GM18502 (cell line): ENCODE measurements around the gene MAP3K4.

ENCODE experiments used
- ATAC-seq: cut with Tn5 transposase; IDR thresholded peaks from one replicate; pipeline ENCODE4 v1.9.1; 2021; ENCODE audit warnings: mild to moderate bottlenecking; ENCODE audit not compliant: unreplicated experiment, poor library complexity

MAP3K4 gene

DNA sequence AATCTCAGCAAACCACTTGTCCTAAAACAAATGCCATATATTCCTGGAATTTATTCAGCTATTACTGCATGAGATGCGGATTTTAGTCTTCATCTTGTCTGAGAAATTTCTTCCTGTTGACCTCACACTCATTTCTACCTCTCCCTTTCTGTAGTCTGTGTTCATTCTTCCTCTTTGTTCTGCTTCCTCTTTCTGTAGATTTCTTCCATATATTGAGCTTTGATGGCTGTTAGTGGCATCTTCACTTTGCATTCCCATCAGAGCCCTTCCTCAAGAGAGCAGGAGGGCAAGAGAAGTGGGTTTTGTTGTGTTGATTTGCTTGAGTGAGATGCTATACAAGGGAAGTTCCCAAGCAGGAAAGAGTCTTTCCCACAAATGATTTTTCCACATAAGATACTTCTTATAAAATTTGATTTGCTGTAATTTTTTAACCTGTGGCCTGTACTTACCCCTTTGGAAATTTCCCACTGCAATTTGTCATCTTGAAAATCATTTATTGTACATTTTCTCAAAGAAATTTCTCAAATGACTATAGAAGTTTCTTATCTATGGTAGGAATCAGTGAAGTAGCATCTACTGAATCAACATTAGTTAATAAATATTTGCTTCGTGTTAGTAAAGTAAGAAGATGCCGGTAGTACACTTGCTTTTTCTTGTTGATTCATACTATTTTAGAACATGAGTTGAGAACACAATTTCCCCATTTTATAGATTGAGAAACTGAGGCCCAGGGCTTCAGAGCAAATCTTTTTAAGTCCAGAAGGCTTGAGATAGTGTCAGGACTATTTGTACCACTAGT lies 43.8 kb downstream of the MAP3K4 start:
- peak; percentile 43 for ATAC-seq

DNA sequence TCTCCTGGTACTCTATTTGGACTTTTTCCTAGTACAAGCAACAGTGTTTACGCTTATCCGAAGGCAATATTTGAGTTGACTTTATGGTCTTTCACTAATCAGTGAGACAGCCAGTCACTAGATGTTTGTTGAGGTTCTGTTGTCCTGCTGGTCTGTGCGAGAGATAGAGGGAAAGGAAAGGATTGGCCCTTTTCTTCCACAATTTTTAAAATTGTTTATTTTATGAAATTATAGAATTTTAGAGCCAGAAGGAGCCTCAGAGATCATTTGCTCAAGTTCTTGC lies 44.4 kb downstream of the MAP3K4 start:
- no peak for ATAC-seq

DNA sequence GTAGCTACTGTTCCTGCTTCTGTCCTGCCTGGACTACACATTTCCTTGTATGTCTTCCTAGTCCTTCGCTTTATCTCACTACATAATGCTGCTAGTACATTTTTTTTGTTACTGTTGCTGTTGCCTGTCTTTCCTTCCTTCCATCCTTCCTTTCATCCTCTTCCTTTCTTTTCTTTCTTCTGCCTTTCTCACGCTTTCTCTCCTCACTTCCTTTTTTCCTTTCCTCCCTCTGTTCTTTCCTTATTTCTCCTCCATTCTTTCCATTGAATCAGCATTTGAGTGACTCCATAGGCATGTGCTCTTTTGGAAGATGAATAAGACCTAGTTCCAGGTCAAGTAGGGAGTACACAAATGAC lies 46.3 kb downstream of the MAP3K4 start:
- ATAC-seq, result no peak

DNA sequence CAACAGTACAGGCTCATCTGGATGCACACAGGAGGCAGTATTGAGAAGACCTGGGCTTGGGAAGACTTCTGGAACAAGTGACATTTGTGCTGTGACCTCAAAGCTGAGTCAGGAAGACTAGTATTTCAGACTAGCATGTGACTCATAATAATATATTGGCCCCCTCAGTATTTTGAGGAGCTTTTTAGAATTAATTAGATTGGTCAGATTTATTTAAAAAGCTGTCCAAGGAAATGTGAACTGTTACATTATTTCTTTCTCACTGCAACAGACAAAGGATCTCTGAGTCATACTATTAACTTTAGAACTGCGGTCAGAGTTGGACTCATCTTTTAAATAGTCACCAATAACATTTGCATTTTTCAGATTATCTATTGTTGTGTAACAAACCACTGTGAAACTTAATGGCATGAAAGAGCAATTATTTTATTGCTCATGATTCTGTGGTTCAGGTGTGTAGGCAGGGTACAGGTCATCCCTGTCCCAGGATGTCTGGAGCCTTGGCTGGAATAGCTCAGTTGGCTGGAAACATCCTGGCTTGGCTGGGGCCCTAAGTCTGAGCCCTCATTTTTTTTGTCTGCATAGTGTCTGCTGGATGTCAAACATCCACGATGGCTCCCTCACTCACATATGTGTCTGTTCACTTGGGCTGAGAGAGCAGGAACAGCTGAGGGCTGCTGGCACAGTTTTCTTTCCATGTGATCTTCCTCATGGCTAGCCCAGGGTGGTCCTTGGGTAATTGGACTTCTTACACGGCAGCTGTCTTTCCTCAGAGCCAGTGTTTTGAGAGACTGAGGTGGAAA lies 46.9 kb downstream of the MAP3K4 start:
- peak; percentile 91 for ATAC-seq

DNA sequence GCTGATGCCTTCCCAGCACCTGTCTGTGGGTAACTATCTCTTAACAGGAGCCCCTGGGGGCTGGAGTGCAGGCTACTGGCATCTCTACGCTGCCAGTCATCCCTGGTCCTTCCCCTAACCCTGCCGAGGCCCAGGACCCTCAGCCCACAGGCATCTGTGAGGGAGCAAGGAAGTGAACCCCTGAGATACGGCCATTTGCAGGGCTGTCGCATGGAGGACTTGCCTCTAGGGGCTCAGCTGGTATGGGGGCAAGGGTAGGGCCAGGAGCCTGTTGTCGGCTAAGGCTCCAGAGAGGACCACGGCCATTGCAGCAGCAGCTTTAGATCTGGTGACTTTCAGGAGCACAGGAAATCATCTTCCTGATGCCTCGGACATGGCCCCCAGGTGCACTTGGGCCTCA lies 49.7 kb downstream of the MAP3K4 start:
- no peak for ATAC-seq

DNA sequence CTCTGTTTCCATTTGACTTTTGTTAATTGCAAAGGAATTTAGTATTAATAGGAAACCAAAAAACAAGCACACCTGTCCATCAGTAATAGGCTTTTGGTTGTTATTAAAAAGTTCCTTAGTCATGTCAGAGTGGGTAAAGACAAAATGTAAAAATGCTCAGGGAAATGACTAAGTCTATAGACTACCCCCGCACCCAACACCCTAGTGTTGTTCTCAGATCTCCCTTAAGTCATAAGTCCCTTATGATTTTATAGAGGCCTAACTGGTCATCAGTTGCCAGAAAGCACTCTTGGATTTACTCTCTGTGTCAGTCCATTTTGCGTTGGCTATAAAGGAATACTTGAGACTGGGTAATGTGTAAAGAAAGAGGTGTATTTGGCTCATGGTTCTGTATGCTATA lies 52.8 kb downstream of the MAP3K4 start:
- no peak for ATAC-seq

DNA sequence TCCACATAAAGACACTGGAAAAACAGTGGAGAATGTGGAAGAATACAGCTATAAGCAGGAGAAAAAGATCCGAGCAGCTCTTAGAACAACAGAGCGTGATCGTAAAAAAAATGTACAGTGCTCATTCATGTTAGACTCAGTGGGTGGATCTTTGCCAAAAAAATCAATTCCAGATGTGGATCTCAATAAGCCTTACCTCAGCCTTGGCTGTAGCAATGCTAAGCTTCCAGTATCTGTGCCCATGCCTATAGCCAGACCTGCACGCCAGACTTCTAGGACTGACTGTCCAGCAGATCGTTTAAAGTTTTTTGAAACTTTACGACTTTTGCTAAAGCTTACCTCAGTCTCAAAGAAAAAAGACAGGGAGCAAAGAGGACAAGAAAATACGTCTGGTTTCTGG lies 57.1 kb downstream of the MAP3K4 start:
- no peak for ATAC-seq

DNA sequence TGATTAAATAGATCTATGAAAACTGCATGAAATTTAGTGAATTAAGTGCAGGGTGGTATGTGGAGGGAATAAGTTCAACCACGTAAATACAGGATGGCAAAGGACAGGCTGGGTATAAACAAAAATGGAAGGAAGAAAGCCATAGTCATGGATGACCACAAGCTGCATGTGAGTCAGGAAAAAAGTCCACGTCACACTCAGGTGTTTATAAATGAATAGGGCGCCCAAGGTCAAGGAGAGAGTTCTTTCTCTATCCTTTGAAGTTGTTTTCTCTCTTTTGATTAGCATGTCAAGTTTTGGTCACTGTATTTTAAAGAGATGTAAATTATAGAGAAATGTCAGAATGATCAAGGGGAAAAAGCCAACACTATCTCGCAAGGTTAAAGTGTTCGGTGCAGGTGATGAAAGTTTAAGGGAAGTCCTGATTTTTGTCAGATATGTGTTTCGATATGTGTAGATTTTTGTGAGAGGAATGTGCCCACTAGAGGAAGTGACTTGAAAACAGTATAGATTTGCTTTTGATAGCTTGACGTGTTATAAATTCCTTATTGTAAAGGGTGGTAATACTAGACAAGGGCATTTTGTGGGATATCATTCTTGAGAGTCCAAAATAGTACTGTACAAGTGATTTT lies 58.7 kb downstream of the MAP3K4 start:
- ATAC-seq, result no peak

DNA sequence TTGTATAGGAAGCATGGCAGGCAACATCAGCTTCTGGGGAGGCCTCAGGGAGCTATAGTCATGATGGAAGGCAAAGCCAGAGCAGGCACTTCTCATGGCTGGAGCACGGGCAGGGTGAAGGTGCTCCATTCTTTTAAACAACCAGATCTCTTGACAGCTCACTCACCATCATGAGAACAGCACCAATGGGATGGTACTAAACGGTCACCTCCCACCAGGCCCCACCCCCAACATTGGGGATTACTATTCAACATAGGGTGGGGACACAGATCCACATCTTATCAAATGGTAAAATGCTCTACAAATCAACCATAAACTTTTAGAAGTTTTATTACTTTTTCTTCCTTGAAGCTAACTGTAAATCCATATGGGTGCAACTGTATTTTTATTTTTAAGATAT lies 61.5 kb downstream of the MAP3K4 start:
- ATAC-seq, result no peak

DNA sequence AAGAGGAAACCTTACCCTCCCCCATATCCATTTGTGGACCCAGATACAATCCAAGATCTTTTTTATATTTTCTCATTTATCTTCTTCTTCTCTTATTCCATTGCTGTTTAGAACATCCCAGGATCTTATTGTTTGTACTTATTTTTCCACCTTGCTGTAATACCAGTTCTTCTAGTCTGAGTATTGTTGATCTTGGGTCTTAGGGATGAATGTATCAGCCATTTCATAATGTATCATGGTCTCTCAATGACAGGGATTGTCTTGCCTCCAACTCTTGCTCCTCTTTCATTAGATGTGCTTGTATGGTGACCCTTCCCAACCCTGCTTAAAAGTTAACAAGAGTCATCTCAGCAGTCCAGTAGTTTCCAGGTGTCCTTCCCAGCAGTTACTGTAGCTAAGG lies 63.3 kb downstream of the MAP3K4 start:
- no peak for ATAC-seq

DNA sequence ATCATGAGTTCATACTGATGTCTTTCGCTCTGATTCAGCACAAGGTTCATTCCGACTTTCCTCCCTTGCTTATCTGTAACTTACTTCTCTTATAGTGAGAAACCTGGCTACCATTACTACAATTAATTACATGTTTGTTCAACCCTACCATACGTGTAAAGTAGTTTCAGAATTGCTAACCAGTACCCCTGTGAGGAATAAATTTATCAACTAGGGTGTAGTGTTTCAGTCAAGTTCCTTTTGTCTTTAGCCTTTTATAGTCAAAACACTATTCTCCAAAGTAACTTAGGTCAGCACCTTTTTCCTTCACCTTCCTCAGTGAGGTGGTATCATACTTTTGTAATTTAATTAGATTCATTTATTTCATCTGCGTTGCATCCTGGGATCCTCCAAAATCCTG lies 64.9 kb downstream of the MAP3K4 start:
- peak; percentile 76 for ATAC-seq

DNA sequence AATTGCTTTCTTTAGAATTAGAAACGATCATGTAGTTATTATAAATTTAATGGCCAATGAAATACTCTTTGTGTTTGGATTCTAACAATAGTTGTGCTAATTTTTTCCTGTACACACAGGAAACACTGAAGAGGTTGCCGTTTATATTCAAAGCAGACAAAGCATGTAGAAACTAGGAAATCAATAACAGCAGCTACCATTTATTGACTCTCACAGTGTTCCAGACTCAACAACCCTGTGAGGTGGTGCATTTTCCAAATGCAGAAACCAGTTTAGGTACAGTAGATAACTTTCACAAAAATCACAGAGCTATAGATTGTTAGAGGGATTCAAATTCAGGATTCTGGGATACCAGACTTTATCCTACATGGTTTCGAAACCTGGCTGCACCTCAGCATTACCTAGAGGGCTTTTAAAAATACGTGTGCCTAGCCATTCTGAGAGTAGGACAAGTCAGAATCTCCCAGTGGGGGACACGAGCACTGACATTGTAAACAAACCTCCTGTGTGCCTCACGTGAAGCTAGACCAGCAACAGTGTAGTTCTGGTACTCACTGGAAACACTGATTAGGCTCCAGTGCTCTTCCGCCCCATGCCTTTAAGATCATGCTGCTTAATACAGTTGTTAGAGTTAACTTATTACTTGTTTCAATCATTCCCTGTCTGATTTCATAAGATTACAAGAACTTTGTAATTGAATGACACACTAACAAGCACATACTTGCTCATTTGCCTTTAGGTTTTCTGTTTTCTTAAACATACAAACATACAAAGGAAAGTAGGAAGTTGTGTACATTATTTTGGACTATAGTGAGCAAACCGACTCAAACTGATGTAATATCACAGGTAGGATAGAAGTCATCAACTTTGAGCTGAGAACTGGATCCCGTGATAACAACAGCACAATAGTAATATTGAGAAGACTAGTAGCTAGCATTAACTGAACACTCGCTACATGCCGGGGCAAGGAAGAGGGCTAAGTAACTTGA lies 65.8 kb downstream of the MAP3K4 start:
- ATAC-seq, result no peak

DNA sequence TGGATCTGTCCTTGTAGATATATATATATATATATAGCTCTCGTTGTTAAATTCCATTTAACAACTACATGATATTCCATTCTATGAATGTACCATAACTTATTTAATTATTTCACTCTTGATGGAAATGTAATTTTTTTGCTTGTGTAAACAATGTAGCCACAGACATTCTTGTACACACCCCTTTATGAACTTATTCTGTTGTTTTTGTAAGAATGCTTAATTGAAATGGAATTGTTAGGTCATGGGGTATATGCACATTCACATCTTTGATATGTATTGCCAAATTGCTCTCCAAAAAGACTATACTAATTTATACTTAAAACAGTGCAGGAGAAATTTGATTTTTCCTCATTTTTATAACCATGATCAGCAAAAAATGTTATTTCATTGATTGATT lies 67.2 kb downstream of the MAP3K4 start:
- no peak for ATAC-seq

DNA sequence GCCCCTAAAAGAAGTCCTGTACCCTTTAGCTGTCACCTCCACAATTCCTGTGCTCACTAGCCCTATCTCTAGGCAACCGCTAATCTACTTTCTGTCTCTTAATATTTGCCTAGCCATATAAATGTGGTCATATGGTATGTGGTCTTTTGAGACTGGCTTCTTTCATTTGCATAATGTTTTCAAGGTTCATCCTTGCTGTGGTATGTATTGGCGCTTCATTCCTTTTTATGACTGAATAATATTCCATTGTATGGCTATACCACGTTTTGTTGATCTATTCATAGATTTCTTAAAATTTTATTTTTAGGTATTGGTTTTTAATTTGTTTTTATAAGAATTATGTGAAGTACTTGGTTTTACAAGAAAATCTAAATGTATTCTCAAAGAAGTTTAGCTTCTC lies 70.0 kb downstream of the MAP3K4 start:
- ATAC-seq, result no peak

DNA sequence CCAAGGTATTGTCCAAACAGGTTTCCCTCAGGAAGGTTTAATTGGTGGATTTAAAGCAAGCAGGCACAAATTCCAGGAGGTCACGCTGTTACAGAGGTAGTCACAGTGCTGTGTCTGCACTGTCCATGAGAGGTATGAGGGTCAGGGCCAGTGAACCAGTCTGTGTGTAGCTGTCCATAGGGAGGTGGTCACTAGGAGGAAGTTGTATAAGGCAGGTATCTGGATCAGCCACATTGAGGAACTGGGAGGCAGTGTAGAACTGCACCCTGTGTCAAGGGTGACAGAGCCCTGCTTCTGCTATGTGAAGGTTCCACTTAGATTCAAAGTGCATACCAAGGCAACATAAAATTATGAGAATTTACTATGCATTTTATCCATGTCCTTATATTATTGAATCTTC lies 73.3 kb downstream of the MAP3K4 start:
- ATAC-seq, result peak; percentile 45

DNA sequence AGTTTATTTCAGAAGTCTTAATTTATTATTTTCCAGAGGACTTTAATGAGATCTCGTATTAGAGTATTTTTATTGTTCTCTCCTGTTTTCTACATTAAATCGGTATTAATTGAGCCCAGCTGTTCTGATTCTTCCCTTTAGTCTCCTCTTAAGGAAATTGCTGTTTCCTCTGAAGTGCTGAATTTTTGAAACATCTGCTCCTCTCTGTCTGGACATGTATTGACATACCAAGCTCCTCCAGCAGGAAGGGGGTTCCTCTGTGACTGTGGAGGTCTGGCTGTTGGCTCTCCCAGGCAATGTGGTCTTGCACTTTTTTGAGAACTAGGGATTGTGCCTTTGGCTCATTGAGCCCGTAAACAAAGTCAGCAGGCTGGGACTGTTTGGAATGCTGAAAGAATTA lies 74.9 kb downstream of the MAP3K4 start:
- ATAC-seq, result no peak

DNA sequence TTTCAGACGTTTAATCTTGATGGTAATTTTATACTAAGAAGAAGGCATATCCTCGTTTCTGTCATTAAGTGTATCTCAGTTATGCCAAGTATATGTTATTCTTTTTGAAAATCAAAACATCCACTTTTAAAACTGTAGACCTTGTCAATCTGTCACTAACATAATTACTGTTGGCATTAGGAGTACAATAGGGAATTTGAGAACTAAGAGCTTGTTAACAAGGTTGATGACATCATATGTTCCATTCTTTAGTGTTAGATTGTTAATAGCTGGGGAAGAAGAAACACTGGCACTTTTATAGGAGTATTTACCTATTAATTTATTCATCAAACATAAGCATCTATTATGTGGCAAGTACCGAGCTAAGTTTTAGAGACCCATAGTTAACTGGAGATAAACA lies 76.2 kb downstream of the MAP3K4 start:
- no peak for ATAC-seq

DNA sequence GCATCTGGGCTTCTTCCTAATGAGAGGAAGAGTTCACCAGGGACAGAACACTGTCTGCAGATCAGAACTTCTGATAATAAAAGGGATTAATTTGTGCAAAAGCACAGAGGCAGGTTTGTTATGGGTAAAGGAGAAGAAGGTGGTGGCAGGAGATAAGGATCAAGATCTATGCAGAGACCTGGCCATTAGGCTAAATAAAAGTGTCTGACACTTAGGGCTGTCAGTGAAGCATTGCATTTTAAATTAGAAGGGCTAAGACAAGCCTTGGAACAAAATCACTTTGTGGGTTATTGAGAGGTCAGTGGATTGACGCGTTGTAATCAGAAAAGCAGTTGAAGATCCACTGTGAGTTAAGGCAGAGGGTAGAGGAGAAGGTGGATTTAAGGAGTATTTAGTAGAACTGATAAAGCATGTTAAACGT lies 76.8 kb downstream of the MAP3K4 start:
- no peak for ATAC-seq

DNA sequence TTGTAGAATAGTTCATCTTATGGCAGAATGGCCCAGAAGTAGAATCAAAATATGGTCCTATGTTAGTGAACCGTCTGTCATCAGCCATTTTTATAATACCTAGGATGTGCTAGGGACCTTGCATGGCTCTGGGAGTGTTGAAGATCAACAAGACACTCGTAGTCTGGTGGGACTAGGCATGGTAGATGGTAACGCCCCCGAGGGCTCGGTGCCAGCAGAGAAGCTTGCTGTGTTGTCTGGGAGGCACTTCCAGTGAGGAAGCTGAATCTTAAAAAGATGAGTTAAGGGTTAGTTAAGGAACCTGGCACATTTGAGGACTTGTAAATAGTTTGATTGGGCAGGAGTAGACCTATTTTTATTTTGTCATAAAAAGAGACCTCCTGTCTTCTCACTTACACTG lies 82.4 kb downstream of the MAP3K4 start:
- no peak for ATAC-seq

DNA sequence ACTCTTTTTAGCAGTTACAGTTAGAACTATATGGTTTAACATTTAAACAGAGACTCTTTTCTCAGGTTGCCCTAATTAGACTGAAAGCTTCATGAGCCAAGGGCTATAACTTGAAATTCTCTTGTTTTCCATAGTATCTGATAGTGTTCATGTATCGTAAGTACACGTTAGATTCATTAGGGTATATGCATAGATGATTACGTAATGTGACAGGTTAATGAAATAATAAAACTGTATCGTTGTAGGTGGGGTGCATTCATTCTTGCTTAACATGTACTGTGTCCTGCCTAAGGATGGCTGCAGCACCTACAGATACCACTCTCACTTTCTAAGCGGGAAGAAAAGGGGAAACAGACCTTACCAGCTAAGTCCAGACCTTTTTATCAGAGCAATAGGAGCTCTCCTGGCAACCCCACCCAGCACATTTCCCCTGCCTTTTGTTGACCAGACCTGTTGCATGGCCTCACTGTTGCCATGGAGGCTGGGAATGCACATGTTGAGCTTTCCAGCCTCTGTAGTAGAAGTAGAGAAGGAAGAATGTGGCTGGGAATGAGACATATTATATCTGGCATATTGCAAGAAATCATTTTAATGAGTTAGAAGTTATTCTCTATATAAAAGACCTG lies 83.0 kb downstream of the MAP3K4 start:
- no peak for ATAC-seq
